Tongue (tissue), 2 donors: Measurements from ENCODE around the gene COL8A2. TPM values are rescaled to one million over a fixed set of nuclear protein-coding genes. Genes with fewer than 3 reads are reported as not detected.
A peak's percentile ranks its signal among the peaks of the same experiment; 100 is the strongest.
"Not testable (repeated sequence)": the region's sequence is repeated elsewhere in the genome, so short reads cannot be mapped to it uniquely, and the experiment has no call there.

Experiments
- DNase-seq: peaks from one replicate; pipeline ENCODE4 v3.0.0-alpha.2; 2015
- total RNA-seq: library from RNA; depleted of rRNA; stranded (reverse); fragments of >200 nt; gene quantifications from one replicate; pipeline ENCODE4 v1.2.3, GENCODE V29; 2014

COL8A2 gene
- total RNA-seq: 39.8 TPM

GRCh38 chr1:36125129-36125991 is at the start of gene COL8A2:
TSS of gene COL8A2 (minus strand) at chr1:36125222. CDS start at chr1:36100242, 24,980 bp downstream.
- no peak for DNase-seq

GRCh38 chr1:36174713-36175112 is 49.7 kb upstream of the COL8A2 start:
- no peak for DNase-seq

DNA sequence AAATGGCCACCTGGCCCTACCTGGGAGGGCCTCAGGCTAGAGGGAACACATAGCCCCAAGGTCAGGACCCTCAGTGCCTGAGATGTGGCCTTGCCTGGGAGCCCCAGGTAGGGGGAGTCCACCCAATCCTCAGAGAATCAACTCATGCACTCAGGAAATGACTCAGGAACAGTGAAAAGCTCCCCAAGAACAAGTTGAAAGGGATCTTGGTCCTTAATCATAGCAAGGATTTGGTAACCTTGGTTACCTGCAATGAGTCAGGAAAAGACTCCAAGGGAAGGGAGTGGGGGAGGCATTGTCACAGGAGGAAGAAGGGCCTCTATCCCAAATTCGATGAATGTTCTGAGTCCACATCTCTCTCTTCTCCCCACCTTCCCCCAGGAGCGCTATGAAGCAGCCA is 48.0 kb upstream of the COL8A2 start:
- no peak for DNase-seq

GRCh38 chr1:36172017-36172747 is 47.2 kb upstream of the COL8A2 start:
- DNase-seq: no peak

DNA sequence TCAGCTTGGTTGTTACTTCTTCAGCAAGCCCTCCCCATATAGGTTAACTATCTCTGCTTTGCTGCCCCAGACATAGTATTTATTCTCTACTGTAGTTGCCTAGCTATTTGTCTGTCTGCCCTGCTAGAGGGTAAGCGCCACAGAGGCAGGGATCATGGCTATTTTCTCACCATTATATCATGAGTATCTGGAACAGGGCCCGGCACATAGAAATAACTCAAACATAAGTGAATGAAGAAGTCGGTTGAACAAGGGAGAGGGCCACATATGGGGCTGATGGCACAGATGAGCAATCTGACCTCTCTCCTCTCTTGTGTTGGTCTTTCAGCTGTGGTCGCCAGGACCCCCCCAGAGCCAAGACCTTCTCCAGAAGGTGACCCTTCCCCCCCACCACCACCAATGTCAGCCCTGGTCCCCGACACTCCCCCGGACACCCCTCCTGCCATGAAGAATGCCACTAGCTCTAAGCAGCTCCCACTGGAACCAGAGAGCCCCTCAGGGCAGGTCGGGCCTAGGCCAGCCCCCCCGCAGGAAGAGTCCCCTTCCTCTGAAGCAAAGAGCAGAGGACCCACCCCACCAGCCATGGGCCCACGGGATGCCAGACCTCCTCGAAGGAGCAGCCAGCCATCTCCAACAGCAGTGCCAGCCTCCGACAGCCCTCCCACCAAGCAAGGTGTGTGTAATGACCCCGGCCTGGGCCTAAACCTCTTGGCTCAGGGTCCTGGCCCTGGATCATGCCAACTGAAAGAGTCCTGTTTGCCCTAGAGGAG is 45.8 kb upstream of the COL8A2 start:
- DNase-seq: no peak

- no peak for DNase-seq
These were observed 43.5 kb upstream of the COL8A2 start for GRCh38 chr1:36168514-36168913.

GRCh38 chr1:36166938-36167905 is 42.2 kb upstream of the COL8A2 start:
- no peak for DNase-seq

DNA sequence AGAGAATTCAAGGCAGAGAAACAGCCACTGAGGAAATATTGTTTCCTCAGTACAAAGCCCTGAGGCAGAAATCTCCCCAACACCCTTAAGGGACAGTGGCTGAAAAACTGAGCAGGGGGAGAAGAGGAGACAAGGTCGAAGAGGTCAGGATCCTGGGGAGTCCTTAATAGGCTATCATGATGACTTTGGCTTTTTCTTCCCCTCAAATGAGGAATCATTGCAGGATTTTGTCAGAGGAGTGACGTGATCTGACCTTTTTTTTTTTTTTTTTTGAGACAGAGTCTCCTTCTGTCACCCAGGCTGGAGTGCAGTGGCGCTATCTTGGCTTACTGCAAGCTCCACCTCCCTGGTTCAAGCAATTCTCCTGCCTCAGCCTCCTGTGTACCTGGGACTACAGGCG is 41.1 kb upstream of the COL8A2 start:
- no peak for DNase-seq

DNA sequence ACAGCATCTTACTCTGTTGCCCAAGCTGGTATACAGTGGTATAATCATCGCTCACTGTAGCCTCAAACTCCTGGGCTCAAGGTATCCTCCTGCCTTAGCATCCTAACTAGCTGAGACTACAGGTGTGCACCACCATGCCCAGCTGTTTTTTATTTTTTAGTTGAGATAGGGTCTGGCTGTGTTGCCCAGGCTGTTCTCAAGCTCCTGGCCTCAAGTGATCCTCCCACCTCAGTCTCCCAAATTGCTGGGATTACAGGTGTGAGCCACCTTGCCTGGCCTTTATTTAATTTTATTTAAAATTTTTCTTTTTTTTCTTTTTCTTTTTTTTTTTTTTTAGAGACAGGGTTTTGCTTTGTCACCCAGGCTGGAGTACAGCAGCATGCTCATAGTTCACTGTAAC is 40.1 kb upstream of the COL8A2 start:
- DNase-seq: no peak

DNA sequence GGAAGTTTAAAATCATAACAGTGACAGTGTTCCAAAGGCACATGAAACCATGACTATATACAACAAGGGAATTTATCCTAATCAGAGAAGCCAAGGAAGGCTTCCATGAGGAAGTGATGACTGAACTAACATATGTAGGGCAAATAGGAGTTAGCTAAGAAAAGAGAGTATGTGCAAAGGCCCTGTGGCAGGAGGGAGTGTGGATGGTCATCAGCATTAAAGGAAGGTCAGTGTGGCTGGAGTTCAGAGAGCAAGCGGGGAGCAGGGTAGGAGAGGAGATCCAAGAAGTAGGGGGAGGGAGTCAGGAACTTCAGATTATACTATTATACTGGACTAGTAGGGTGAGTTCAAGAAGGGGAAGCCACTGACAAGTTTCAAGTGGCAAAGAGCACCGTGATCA is 39.3 kb upstream of the COL8A2 start:
- DNase-seq: no peak

DNA sequence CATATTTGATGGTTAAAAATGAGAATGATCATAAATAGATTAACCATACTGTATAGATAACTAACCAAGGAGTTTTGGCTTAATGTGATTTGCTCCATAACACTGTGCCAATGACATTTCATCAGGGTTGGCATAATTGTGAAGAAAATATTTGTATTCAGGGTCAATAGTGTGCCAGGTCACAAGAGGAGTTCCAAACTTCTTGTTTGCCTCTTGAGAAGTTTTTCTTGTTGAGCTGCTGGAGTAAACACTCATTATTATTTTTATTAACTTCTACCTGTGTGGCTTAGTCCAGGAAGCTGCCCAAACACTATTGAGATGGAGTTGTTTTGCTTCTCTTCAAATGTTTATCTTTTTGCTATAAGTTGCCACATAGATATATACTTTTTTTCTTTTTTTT is 38.4 kb upstream of the COL8A2 start:
- no peak for DNase-seq

GRCh38 chr1:36162680-36163239 is 37.7 kb upstream of the COL8A2 start:
- no peak for DNase-seq

- DNase-seq: peak; percentile 53
These were observed 36.9 kb upstream of the COL8A2 start for GRCh38 chr1:36161641-36162531.

GRCh38 chr1:36160949-36161485 is 36.0 kb upstream of the COL8A2 start:
- peak; percentile 76 for DNase-seq

DNA sequence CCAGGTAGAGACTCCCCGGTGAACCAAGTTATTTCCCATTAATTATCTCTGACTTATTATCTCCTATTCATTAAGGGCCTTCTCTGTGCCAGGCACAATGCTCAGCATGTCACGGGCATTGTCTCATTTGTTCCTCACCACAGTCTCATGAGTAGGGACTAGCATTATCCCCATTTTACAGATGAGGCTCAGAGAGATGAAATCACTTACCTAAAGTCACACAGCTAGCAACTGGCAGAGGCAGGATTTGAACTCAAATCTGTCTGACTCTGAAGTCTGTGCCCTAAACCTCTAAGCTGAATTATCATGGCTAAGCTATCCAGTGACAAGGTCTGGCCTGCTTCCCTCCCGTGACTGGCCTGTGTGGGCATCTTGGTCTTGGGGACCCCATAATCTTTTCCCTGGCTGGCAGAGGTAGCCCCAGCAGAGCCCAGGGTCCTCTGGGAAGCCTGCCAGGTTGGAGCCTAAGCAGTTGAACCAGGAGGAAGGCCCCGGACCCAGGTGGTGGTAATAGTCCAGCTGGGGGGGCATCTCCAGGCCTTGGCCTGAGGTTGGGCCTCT is 35.4 kb upstream of the COL8A2 start:
- no peak for DNase-seq

GRCh38 chr1:36159614-36160387 is 34.8 kb upstream of the COL8A2 start:
- no peak for DNase-seq

DNA sequence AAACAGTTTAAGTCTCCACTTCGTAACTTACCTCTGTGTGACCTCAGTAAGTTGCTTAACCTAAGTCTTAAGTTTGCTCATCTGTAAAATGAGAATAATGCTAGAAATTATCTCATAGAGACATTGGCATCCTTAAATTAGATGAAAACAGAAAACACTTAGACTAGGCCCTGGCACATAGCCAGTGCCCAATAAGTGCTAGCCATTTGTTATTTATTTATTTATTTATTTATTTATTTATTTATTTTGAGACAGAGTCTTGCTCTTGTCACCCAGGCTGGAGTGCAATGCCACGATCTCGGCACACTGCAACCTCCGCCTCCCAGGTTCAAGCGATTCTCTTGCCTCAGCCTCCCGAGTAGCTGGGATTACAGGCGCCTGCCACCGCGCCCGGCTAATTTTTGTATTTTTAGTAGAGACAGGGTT is 33.8 kb upstream of the COL8A2 start:
- DNase-seq: not testable (repeated sequence)

DNA sequence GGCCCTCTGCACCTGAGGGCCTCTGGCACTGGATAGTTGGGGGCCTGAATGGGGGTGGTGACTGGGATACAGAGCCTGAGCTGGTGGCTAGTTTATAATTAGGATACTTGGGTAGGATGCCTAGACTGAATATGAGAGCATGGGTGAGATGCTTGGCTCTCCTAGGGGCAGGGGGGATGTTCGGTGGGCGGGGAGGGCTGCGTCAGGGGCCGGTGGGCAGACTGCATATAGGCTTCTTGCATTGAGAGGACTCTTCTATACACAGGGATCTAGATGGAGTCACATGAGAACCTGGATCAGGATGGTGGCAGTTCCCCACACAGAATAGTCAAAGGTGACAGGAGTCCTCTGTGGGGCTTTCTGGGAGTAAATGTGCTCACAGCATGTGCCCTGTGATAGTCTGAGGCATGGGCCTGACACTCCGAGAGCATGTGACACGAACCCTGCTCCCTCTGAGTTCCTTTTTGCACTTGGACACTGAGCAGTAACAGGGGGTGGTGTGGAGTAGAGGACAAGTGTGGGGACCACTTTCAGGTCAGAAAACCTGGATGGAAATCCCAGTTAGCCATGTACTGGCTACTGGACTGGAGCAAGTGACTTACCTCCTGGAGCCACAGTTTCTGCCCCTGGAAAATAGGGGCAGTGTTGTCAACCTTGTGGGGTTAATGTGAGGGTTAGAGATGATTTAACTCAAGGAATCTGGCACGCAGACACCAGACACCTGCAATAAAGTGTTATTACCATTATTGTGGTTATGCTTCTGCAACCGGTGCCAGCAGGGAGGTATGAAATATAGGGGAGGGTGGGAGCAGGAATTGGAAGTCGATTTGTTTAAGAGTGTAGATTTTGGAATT is 33.2 kb upstream of the COL8A2 start:
- no peak for DNase-seq
